Measurements from ENCODE around the gene XPO6.

The XPO6 gene

DNA sequence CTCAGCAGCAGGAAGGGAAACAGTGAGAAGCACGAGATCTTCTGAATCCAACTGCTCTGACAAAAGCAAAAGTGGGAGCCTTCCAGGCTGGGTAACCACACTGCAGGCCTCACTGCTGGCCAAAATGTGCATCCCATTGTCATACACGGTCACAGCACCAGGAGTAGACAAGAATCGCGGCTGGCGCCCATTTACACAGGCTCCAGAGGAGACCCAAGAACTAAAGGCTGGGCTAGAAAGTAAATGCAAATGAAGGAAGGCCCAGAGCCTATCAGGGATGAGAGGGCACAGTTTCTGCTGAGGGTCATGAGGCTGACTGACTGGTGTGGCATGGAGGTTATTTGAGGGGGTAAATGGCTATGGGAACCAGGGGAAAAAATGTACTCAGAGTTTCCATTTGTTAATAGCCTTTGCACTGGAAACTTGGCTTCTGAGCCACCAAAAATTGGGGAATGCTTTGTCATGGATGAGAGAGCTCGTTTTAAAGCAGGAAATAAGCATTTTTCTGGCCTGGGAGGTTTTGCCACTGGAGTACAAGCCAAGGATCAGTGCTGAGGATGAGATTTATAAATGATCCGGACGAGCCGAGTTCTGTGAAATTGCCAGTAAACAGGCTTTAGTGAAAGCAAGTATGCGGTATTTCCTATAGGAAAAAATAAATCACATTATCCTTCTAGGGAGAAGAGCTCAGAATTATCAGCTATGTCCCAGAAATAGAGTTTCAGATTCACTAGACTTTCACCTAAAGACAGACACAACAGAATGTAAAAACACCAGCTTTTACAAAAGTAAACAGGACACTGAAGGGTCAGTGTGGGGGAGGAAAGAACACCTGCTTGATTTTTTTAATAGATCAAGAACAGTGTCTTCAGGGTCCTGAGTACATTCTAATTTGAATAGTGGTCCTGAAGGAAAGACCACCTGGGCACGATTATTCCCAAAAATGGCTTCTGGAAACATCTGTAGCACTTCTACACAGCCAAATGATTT, 81.4 kb downstream of the XPO6 start:
- H3K4me1 ChIP-seq (ENCODE audit: control insufficient read depth, insufficient read depth, low read length): no peaks in the 10 kb centered on the region
- ChIA-PET CTCF (no interaction called here), POLR2A (interaction anchor here (0.5 kb wide), 1 partner anchor 14 kb away, joined by 5 read pairs; no protein-coding TSS in a partner anchor)
- H3K4me3 ChIP-seq (ENCODE audit: low read depth, low read length): no peak overlapping the region
- H3K27ac ChIP-seq (ENCODE audit: extremely low read depth, low read depth, low read length): no peak overlapping the region
- no peaks in the 10 kb centered on the region for H3K9me3 ChIP-seq (ENCODE audit: control insufficient read depth, insufficient read depth, low read depth, low read length)
- H3K36me3 ChIP-seq (ENCODE audit: control insufficient read depth in 2 of 2, insufficient read depth in 1 of 2, low read length in 2 of 2): peaks cover 7 to 100% of the 10 kb centered on the region in 2 experiments
- TF ChIP-seq ZNF488 (tag by site-specific recombination; IDR thresholded peaks at IDR 0.05) (no peak), REPIN1 (tag by site-specific recombination; IDR thresholded peaks at IDR 0.05; ENCODE audit: low read depth) (no peak), ZNF768 (tag by site-specific recombination; IDR thresholded peaks at IDR 0.05) (no peak), ZNF521 (tag by site-specific recombination; IDR thresholded peaks at IDR 0.05) (no peak), ZXDB (tag by site-specific recombination; IDR thresholded peaks at IDR 0.05) (no peak), OSR2 (tag by site-specific recombination; IDR thresholded peaks at IDR 0.05) (no peak), ZNF19 (tag by site-specific recombination; IDR thresholded peaks at IDR 0.05; ENCODE audit: low read depth) (no peak), GLI4 (tag by site-specific recombination; IDR thresholded peaks at IDR 0.05) (no peak), ZBTB21 (tag by site-specific recombination; IDR thresholded peaks at IDR 0.05) (no peak), MYNN (tag by site-specific recombination; IDR thresholded peaks at IDR 0.05; ENCODE audit: borderline replicate concordance) (no peak), ZNF114 (tag by site-specific recombination; IDR thresholded peaks at IDR 0.05) (no peak), ZBTB10 (tag by site-specific recombination; IDR thresholded peaks at IDR 0.05) (no peak), ZEB2 (tag by site-specific recombination; IDR thresholded peaks at IDR 0.05) (no peak), ZNF707 (tag by site-specific recombination; IDR thresholded peaks at IDR 0.05) (no peak), ZNF350 (tag by site-specific recombination; IDR thresholded peaks at IDR 0.05) (no peak), ZNF843 (tag by site-specific recombination; IDR thresholded peaks at IDR 0.05) (no peak), ZSCAN23 (tag by site-specific recombination; IDR thresholded peaks at IDR 0.05) (no peak), KLF8 (tag by site-specific recombination; IDR thresholded peaks at IDR 0.05) (no peak), ZNF645 (tag by site-specific recombination; IDR thresholded peaks at IDR 0.05) (no peak)
- TF ChIP-seq, protein P1, sequence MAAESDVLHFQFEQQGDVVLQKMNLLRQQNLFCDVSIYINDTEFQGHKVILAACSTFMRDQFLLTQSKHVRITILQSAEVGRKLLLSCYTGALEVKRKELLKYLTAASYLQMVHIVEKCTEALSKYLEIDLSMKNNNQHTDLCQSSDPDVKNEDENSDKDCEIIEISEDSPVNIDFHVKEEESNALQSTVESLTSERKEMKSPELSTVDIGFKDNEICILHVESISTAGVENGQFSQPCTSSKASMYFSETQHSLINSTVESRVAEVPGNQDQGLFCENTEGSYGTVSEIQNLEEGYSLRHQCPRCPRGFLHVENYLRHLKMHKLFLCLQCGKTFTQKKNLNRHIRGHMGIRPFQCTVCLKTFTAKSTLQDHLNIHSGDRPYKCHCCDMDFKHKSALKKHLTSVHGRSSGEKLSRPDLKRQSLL (tag by site-specific recombination; IDR thresholded peaks at IDR 0.05): no peak

Measured in HEK293 (cell line).